OCI-LY1 (cell line): Measurements from ENCODE around the gene CPN2.

Source experiments
- H2AFZ ChIP-seq: fragments of 200-600 bp; sonication (generic), shearing (Covaris generic); 2 replicates; pipeline ENCODE4 v1.6.0; 2014; ENCODE audit warnings: antibody characterized with exemption, mild to moderate bottlenecking, low read length
- H3F3A ChIP-seq: fragments of 200-600 bp; sonication (generic), shearing (Covaris generic); 2 replicates; pipeline ENCODE4 v1.6.0; 2014; ENCODE audit warnings: mild to moderate bottlenecking, antibody characterized with exemption, low read length, moderate library complexity; ENCODE audit not compliant: insufficient read depth
- H3K27ac ChIP-seq: fragments of 200-600 bp; sonication (generic); 2 replicates; pipeline ENCODE4 v1.5.1; 2014; ENCODE audit warnings: low read length, mixed run types, mild to moderate bottlenecking, low read depth; ENCODE audit not compliant: poor library complexity, severe bottlenecking
- H3K27me3 ChIP-seq: fragments of 200-600 bp; sonication (generic); 2 replicates; pipeline ENCODE4 v1.6.0; 2014; ENCODE audit warnings: antibody characterized with exemption, mild to moderate bottlenecking, low read length, moderate library complexity; ENCODE audit not compliant: insufficient read depth
- H3K36me3 ChIP-seq: fragments of 200-600 bp; sonication (generic); 2 replicates; pipeline ENCODE4 v1.6.1; 2014; ENCODE audit warnings: mild to moderate bottlenecking, antibody characterized with exemption, low read length, moderate library complexity, mixed read lengths; ENCODE audit not compliant: insufficient read depth
- H3K4me1 ChIP-seq: fragments of 200-600 bp; sonication (generic); 2 replicates; pipeline ENCODE4 v1.5.1; 2014; ENCODE audit warnings: mild to moderate bottlenecking, low read length, moderate library complexity; ENCODE audit not compliant: insufficient read depth, severe bottlenecking
- H3K4me2 ChIP-seq: fragments of 200-600 bp; sonication (generic), shearing (Covaris generic); 2 replicates; pipeline ENCODE4 v1.6.1; 2014; ENCODE audit warnings: low read length
- H3K4me3 ChIP-seq: fragments of 200-600 bp; sonication (generic); 2 replicates; pipeline ENCODE4 v1.5.1; 2014; ENCODE audit warnings: low read length, low read depth, mild to moderate bottlenecking, mixed read lengths; ENCODE audit not compliant: poor library complexity, severe bottlenecking
- H3K79me2 ChIP-seq: fragments of 200-600 bp; shearing (Covaris generic); 2 replicates; pipeline ENCODE4 v1.6.1; 2016; ENCODE audit warnings: mixed run types, low read length, mixed read lengths; ENCODE audit not compliant: insufficient read depth
- H3K9ac ChIP-seq: fragments of 200-600 bp; sonication (generic), shearing (Covaris generic); 2 replicates; pipeline ENCODE4 v1.6.1; 2014; ENCODE audit warnings: mild to moderate bottlenecking, low read length, mixed read lengths
- H3K9me2 ChIP-seq: fragments of 200-600 bp; sonication (generic), shearing (Covaris generic); 2 replicates; pipeline ENCODE4 v1.6.1; 2014; ENCODE audit warnings: low read depth, mild to moderate bottlenecking, low read length, mixed read lengths
- H3K9me3 ChIP-seq: fragments of 200-600 bp; shearing (Covaris generic); 2 replicates; pipeline ENCODE4 v1.6.1; 2014; ENCODE audit warnings: low read length, mixed read lengths
- H4K20me1 ChIP-seq: fragments of 200-600 bp; sonication (generic), shearing (Covaris generic); 2 replicates; pipeline ENCODE4 v1.6.0; 2016; ENCODE audit warnings: mild to moderate bottlenecking, low read length; ENCODE audit not compliant: insufficient read depth
- EZH2 ChIP-seq: fragments of 200-600 bp; sonication (generic), shearing (Covaris generic); IDR thresholded peaks from 2 replicates; pipeline ENCODE4 v1.8.0; 2017; ENCODE audit warnings: borderline replicate concordance, mixed run types, mild to moderate bottlenecking, antibody characterized with exemption, low read length, moderate library complexity, mixed read lengths
- TF ChIP-seq, protein P1 (sequence below): fragments of 200-600 bp; sonication (generic), shearing (Covaris generic); IDR thresholded peaks from 2 replicates; pipeline ENCODE4 v1.5.1; 2017; ENCODE audit warnings: mild to moderate bottlenecking, antibody characterized with exemption, low read length, moderate library complexity, mixed read lengths

Gene CPN2

DNA sequence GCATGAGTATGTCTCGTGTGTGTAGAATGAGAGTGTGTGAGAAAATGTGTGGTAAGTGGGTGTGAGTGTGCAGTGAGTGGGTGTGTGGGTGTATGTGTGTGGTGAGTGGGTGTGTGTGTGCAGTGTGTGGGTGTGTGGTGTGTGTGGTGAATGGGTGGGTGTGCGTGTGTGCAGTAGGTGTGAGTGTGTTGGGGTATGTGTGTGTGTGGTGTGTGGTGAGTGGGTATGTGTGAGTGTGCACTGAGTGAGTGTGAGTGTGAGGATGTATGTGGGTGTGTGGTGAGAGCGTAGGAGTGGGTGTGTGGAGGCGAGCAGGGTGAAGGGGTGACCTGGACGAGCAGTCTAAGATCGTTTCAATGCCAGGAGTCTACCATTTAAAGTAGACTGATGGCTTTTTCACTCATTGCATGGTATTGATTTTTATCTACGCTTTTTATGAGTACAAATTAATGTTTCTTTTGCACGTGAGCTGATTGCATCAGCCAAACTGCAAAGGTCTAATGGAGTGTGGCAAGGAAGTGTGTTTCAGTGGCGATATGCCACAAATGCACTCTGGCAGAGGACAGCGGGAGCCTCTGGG, 1.6 kb upstream of the CPN2 start:
- Histone ChIP-seq H3K36me3 (no peaks in the 10 kb centered on the region), H3K79me2 (no peaks in the 10 kb centered on the region), H3K27ac (no peak overlapping the region), H3K4me2 (no peak overlapping the region), H4K20me1 (no peaks in the 10 kb centered on the region), H3K9ac (no peak overlapping the region), H3K4me1 (no peaks in the 10 kb centered on the region), H3K4me3 (no peak overlapping the region), H3K9me3 (no peaks in the 10 kb centered on the region), H3F3A (no peaks in the 10 kb centered on the region), H3K27me3 (peaks cover 16% of the 10 kb centered on the region), H2AFZ (no peak overlapping the region), H3K9me2 (no peaks in the 10 kb centered on the region)
- TF ChIP-seq EZH2: no peak
- TF ChIP-seq, protein P1, sequence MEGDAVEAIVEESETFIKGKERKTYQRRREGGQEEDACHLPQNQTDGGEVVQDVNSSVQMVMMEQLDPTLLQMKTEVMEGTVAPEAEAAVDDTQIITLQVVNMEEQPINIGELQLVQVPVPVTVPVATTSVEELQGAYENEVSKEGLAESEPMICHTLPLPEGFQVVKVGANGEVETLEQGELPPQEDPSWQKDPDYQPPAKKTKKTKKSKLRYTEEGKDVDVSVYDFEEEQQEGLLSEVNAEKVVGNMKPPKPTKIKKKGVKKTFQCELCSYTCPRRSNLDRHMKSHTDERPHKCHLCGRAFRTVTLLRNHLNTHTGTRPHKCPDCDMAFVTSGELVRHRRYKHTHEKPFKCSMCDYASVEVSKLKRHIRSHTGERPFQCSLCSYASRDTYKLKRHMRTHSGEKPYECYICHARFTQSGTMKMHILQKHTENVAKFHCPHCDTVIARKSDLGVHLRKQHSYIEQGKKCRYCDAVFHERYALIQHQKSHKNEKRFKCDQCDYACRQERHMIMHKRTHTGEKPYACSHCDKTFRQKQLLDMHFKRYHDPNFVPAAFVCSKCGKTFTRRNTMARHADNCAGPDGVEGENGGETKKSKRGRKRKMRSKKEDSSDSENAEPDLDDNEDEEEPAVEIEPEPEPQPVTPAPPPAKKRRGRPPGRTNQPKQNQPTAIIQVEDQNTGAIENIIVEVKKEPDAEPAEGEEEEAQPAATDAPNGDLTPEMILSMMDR: no peak

DNA sequence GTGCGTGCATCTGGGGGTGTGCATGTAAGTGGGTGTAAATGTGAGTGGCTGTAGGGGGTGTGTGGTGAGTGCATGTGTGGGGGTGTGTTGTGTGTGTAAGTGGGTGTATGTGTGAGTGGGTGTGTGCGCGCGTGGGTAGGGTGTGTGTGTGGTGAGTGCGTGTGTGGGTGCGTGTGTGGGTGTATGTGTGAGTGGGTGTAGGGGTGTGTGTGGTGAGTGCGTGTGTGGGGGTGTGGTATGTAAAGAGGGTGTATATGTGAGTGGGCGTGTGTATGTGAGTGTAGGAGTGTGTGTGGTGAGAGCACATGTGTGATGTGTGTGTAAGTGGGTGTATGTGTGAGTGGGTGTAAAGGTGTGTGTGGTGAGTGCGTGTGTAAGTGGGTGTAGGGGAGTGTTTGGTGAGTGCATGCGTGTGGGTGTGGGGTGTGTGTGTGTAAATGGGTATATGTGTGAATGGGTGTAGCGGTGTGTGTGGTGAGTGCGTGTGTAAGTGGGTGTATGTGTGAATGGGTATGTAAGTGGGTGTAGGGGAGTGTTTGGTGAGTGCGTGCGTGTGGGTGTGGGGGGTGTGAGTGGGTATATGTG, 916 bp upstream of the CPN2 start:
- H3K9me3 ChIP-seq: no peaks in the 10 kb centered on the region
- no peaks in the 10 kb centered on the region for H3K79me2 ChIP-seq
- H3K4me1 ChIP-seq: no peaks in the 10 kb centered on the region
- peaks cover 12% of the 10 kb centered on the region for H3K27me3 ChIP-seq
- H4K20me1 ChIP-seq: no peaks in the 10 kb centered on the region
- H3K27ac ChIP-seq: no peak overlapping the region
- H3K4me2 ChIP-seq: no peak overlapping the region
- no peak overlapping the region for H3K4me3 ChIP-seq
- no peaks in the 10 kb centered on the region for H3F3A ChIP-seq
- H2AFZ ChIP-seq: no peak overlapping the region
- no peaks in the 10 kb centered on the region for H3K9me2 ChIP-seq
- TF ChIP-seq, protein P1: no peak
- no peak for TF ChIP-seq EZH2
- no peak overlapping the region for H3K9ac ChIP-seq
- H3K36me3 ChIP-seq: no peaks in the 10 kb centered on the region

DNA sequence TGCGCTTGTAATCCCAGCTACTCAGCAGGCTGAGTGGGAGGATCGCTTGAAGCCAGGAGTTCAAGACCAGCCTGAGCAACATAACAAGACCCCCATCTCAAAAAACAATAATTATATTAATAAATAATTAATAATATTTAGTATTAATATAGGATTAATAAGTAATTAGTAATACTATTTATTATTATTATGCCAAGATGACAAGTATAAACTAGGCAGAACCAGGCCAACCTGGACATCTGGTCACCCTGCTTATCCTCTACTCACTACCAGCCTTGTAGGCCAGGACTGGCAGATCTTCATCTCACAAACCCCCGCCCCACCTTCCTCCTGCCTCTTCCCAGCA, 429 bp downstream of the CPN2 start:
- no peaks in the 10 kb centered on the region for H3K9me2 ChIP-seq
- no peaks in the 10 kb centered on the region for H3K4me1 ChIP-seq
- no peak for TF ChIP-seq EZH2
- TF ChIP-seq, protein P1: no peak
- H4K20me1 ChIP-seq: no peaks in the 10 kb centered on the region
- no peaks in the 10 kb centered on the region for H3K36me3 ChIP-seq
- H3K79me2 ChIP-seq: no peaks in the 10 kb centered on the region
- H3K27me3 ChIP-seq: no peaks in the 10 kb centered on the region; the same call in 1 of the 2 replicates
- H3K9me3 ChIP-seq: no peaks in the 10 kb centered on the region
- H3K27ac ChIP-seq: no peak overlapping the region
- H3K9ac ChIP-seq: no peak overlapping the region
- no peak overlapping the region for H3K4me2 ChIP-seq
- H2AFZ ChIP-seq: no peak overlapping the region
- H3F3A ChIP-seq: no peaks in the 10 kb centered on the region
- no peak overlapping the region for H3K4me3 ChIP-seq
